ENCODE results near the gene NTRK2. TPM values are rescaled to one million over a fixed set of nuclear protein-coding genes. Genes with fewer than 3 reads are reported as not detected.

Gene NTRK2
- total and polyA plus RNA-seq, 2 experiments from 2014 or later: 0.03 TPM; not detected in 1

GRCh38 chr9:85040821-85041465, 371.4 kb downstream of the NTRK2 start (continued):
- TF ChIP-seq, protein P1, sequence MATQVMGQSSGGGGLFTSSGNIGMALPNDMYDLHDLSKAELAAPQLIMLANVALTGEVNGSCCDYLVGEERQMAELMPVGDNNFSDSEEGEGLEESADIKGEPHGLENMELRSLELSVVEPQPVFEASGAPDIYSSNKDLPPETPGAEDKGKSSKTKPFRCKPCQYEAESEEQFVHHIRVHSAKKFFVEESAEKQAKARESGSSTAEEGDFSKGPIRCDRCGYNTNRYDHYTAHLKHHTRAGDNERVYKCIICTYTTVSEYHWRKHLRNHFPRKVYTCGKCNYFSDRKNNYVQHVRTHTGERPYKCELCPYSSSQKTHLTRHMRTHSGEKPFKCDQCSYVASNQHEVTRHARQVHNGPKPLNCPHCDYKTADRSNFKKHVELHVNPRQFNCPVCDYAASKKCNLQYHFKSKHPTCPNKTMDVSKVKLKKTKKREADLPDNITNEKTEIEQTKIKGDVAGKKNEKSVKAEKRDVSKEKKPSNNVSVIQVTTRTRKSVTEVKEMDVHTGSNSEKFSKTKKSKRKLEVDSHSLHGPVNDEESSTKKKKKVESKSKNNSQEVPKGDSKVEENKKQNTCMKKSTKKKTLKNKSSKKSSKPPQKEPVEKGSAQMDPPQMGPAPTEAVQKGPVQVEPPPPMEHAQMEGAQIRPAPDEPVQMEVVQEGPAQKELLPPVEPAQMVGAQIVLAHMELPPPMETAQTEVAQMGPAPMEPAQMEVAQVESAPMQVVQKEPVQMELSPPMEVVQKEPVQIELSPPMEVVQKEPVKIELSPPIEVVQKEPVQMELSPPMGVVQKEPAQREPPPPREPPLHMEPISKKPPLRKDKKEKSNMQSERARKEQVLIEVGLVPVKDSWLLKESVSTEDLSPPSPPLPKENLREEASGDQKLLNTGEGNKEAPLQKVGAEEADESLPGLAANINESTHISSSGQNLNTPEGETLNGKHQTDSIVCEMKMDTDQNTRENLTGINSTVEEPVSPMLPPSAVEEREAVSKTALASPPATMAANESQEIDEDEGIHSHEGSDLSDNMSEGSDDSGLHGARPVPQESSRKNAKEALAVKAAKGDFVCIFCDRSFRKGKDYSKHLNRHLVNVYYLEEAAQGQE (IDR thresholded peaks at IDR 0.05; ENCODE audit: unreplicated experiment): no peak
- TF ChIP-seq STAT1 (IDR thresholded peaks at IDR 0.05; ENCODE audit: unreplicated experiment) (no peak), EZH2 (IDR thresholded peaks at IDR 0.05; ENCODE audit: low read depth, unreplicated experiment) (no peak), JUNB (IDR thresholded peaks at IDR 0.05; ENCODE audit: unreplicated experiment) (no peak), NANOG (IDR thresholded peaks at IDR 0.05; ENCODE audit: borderline replicate concordance) (no peak), ZNF331 (CRISPR knock-in tag; IDR thresholded peaks at IDR 0.05; ENCODE audit: low read depth) (no peak), POLR2AphosphoS5 (IDR thresholded peaks at IDR 0.05; ENCODE audit: low read depth) (no peak)
- TF ChIP-seq, protein P2, sequence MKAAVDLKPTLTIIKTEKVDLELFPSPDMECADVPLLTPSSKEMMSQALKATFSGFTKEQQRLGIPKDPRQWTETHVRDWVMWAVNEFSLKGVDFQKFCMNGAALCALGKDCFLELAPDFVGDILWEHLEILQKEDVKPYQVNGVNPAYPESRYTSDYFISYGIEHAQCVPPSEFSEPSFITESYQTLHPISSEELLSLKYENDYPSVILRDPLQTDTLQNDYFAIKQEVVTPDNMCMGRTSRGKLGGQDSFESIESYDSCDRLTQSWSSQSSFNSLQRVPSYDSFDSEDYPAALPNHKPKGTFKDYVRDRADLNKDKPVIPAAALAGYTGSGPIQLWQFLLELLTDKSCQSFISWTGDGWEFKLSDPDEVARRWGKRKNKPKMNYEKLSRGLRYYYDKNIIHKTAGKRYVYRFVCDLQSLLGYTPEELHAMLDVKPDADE (IDR thresholded peaks at IDR 0.05): no peak

DNA sequence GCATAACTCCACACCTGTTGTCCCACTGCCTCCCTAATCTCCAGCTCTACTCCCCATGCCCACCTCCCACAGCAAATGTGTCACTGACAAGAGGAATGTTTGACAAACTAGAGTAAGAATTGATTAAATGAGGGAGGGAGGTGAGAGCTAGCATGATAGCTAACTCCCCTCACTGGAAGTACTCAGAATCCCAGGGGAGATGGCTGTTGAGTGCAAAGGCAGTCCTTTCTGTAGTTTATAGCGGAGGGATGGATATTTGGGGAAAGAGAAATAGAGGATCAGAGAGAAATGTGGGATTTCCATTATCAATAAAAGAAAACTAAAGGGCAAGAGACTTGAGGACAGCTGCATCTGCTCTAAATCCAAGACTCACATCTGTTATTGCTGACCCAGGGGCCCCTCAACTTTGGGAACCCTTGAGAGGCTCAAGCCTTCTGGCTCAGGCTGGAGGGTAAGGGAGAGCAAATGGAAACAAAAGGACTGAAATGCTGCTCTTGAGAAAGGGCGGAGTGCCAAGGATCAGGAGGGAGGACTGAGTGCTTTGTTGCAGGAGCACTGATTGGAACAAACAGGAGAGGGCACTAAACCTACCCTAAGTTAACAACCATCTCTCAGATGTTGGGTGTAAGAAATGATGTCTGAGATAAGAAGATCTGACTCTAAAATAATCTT, 372.1 kb downstream of the NTRK2 start:
- Histone ChIP-seq H3F3A (replicated peaks; ENCODE audit: low read depth) (no peaks in the 10 kb centered on the region), H3K4me1 (ENCODE audit: insufficient read depth) (peaks cover 17% of the 10 kb centered on the region), H2AFZ (peak overlapping the region; percentile 97; the same call in 1 of the 2 replicates), H3K27ac (ENCODE audit: low read depth) (no peak overlapping the region), H3K36me3 (ENCODE audit: insufficient read depth) (no peaks in the 10 kb centered on the region), H3K79me2 (replicated peaks; ENCODE audit: insufficient read depth) (no peaks in the 10 kb centered on the region), H4K20me1 (replicated peaks; ENCODE audit: insufficient read depth) (no peaks in the 10 kb centered on the region), H3K9me2 (ENCODE audit: insufficient read depth) (peaks cover 9% of the 10 kb centered on the region; the same call in 1 of the 2 replicates), H3K4me3 (no peak overlapping the region), H3K27me3 (ENCODE audit: insufficient read depth) (no peaks in the 10 kb centered on the region), H3K4me2 (peak overlapping the region; percentile 39; the same call in 1 of the 2 replicates)
- H3K4me1 Mint-ChIP-seq: no peaks in the 10 kb centered on the region; the same call in 1 of the 3 replicates
- peak; percentile 30; the same call in 2 of the 3 replicates for ATAC-seq
- no peak overlapping the region for H3K4me3 Mint-ChIP-seq
- H3K27ac Mint-ChIP-seq: no peak overlapping the region
- H3K9me3 Mint-ChIP-seq: no peaks in the 10 kb centered on the region
- DNase-seq (ENCODE audit: low spot score): no peak
- TF ChIP-seq ZNF331 (CRISPR knock-in tag; IDR thresholded peaks at IDR 0.05; ENCODE audit: low read depth) (no peak), CTCF (conservative IDR thresholded peaks at IDR 0.05; ENCODE audit: low read depth in 2 of 2) (0 out of 4 replicates have a peak, but pooled peaks of 1 of the 2 experiments have one; percentile 13)
- H3K27me3 Mint-ChIP-seq (ENCODE audit: insufficient read depth, low read depth, poor library complexity): peaks cover 1% of the 10 kb centered on the region
- no peaks in the 10 kb centered on the region for H3K36me3 Mint-ChIP-seq (ENCODE audit: low read depth)

Measured in GM23338 (cell line).